GM21737 (cell line): ENCODE measurements around the gene RAB1A.

Source experiments
- ATAC-seq: cut with Tn5 transposase; IDR thresholded peaks from one replicate; pipeline ENCODE4 v1.9.1; 2021; ENCODE audit warnings: mild to moderate bottlenecking, moderate library complexity; ENCODE audit not compliant: unreplicated experiment

The RAB1A gene

DNA sequence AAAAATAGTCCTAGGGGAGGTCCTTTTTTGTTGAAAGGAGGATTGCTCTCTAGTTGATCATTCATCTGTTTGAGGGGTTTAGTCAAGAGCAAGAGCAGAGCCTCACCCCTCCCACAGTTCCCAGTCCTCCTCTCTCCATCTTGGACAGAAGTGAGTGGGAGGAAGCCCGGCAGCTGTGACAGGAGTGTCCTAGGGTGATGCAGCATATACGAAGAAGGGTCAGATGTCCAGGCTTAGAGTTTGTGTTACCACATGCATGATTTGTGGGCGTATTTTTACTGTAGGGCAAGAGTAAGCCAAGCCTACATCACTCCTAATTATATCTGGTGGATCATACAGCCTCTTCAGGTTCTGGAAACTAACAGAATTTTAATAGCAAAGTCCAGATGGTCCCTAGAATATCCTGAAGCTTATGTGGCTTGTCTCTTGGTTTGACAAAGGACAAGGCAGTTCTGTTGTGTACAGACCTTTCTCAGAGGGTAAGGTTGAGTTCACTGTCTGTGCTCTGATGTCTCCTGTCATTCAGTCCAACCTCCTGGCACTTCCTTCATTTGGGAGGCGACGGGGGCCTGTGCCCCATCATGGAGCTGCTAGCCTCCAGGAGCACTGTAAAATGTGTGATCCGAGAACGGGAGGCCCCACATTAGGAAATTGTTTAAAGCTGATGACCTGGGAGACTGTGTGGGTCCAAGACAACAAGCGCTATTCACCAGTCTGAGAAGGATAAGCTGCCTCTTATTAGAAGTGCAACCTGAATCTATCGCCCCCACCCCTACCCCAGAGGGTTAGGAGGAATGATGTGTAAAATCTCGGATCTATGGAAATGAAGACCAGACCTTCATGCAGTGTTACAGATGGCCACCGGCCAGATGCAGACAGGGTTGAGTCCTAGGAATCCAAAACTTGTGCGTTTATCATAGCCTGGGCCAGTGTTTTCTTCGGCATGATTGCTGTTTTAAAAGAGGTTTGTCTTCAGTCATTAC is 66.8 kb downstream of the RAB1A start:
- no peak for ATAC-seq

- ATAC-seq = no peak
Observed at GRCh38 chr2:65061910-65062339, 68.0 kb downstream of the RAB1A start.

DNA sequence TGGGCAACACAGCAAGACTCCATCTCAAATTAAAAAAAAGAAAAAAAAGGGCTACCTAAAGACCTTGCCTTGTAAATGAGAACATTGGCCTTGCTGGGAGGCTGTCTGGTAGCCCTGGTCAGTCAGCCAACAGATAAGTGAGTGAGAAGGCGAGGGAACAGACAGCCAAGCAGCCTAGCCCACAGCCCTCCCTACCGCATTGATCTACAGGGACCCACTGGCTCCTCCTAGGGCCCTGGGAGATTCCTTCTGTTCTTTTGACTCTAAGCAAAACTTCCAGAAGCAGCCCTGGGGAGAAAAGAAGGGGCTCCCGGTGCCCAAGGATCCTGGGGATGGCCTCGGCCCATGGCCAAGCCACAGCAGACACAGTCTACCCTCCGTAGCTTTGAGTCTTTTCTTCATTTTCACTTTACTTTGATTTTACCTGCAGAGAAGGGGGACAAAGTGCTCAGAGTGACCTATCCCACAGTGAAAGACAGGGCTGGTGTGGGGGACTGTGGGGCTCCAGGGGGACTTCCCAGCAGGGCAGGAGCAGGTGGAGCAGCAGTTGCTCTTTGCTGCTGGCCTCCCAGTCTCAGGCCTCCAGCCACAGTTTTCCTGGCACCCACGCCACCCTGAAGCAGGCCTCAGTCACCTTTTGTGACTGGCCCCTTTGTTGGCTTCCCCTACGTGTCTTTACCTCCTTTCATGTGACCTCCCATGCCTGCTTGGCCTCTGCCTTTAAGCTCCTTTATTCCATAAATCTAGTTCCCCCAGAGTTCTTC is 68.6 kb downstream of the RAB1A start:
- ATAC-seq = no peak

DNA sequence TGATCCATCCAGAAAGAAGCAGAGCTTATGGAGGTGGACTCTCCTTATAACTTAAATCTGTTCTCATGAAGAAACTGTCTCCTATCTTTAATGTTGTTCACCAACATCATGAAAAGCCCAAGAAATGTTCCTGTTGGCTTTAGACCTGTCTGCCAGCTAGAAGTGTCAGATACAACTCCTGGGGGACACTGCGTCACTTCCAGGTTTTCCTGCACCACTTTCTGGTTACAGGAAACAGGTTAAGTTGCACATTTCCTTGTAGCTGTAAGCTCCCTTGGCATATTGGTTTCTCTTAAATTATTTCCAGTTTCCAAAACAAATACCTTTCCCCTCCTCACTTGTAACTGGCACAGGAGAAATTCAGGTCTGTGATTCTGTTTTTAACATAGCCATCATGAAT is 70.8 kb downstream of the RAB1A start:
- ATAC-seq = no peak

DNA sequence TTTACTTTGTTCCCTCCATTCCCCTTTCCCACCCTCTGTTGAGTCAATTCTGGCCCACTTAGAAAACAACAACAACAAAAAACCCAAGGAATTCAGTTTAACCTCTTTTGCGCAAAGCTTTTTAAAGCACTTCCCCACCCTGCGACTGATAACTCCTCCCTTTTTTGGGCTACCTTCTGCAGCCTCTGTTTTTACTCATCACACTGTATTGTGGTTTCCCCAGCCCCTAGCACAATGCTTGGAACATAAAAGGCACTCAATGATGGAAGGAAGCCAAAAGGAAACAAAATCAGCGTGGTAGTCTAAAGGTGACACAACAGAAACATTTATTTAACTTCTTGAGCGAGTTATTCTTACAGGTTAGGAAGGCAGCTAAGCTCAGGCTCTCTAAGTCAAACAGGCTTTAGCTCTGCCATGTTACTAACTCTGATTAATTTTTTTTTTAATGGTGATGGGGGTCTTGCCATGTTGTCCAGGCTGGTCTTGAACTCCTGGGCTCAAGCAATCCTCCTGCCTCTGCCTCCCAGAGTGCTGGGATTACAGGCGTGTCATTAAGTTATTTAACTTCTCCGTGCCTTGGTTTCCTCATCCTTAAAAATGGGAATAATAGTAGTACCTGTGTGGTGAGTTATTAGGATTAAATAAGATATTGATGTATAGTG is 72.4 kb downstream of the RAB1A start:
- peak; percentile 24 for ATAC-seq

DNA sequence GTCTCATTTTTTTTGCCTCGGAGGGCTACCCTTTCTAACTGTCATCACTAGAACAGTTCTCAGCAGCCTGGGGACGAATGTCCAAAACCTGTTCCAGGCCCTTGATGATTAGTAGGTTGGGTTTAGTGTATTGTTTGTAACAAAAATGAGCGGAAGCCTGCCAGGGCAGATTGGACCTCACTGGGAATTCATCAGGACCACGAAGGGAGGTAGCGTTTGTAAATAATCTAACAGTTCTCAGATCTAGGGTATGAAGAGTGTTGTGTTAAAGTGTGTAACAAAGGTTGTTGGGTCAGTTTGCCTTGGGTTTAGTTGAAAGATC is 72.9 kb downstream of the RAB1A start:
- ATAC-seq = no peak

- peak; percentile 80 for ATAC-seq
Observed at GRCh38 chr2:65056215-65057053, 73.5 kb downstream of the RAB1A start, which contains the start of gene CEP68. Gene CEP68, plus strand, starts transcription at chr2:65056416. Its CDS starts 13,029 bp downstream, at chr2:65069445.

DNA sequence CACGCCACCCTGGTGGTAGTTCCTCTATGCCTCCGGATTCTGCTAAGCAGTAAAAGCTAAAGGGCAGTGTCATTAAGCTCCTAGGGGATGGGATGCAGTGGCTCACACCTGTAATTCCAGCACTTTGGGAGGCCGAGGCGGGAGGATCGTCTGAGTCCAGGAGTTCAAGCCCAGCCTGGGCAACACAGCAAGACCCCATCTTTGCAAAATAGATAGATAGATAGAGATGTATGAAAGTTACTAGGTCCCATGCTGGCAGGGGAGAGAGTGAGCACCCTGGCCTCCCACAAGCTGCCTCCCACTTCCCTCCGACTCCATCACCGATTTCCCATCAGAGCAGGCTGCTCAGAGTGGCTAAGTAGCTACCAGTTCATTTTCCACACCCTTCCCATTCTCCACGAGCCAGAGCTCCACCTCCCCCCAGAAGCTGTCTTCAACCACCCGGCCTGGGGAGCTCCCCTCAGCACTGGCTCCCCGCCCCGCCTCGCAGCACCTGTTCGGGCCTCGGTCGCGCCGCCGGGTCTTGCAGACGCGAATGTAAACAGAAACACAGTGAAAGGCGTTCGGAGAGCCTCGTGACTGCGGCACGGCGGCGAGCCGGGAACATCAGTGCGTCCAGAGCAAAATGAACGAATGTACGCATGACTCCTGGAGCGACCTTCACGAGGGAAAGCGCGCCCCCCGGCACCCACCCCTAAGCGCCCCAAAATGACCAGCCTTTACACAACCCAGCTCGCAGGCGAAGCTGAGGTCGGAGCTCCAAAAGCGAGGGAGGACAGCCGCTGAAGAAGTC is 74.3 kb downstream of the RAB1A start:
- peak; percentile 26 for ATAC-seq

DNA sequence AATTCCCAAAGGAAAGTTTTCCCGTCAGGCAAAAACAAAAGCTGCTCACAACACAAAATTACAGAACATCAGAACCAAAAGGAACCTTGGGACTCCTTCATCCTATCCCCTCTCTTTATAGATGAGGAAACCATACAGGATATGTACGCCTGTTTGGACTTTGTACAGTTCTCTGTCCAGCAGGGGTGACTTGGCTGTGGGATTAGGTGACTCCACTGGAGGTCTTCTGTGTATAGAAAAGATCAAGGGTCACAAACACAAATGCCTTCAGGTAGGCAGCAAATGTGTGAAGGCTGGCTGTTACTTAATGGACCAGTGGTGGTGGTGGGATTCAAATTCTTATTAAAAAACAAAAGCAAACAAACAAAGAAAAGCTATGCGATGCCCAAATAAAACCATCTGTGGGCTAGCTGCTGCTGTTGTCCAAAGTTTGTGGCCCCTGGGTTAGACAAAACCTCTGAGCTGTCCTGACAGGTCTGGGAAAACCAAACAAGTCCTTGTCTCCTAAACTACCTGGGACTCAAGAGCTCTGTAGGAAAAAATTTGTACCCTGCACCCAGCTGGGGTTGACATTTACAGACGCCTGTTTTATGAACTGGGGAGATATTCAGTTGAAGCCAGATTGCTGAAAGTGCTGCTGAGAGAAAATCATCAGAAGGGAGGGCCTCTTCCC is 75.0 kb downstream of the RAB1A start:
- ATAC-seq = no peak

GRCh38 chr2:65053199-65053598 is 76.7 kb downstream of the RAB1A start:
- peak; percentile 42 for ATAC-seq

- ATAC-seq = no peak
Observed at GRCh38 chr2:65050931-65051330, 79.0 kb downstream of the RAB1A start.

GRCh38 chr2:65049010-65049639 is 80.8 kb downstream of the RAB1A start:
- no peak for ATAC-seq

GRCh38 chr2:65046633-65047407 is 83.1 kb downstream of the RAB1A start:
- ATAC-seq = no peak

- no peak for ATAC-seq
Observed at GRCh38 chr2:65045651-65046050, 84.3 kb downstream of the RAB1A start.

GRCh38 chr2:65044097-65044735 is 85.7 kb downstream of the RAB1A start:
- no peak for ATAC-seq

- no peak for ATAC-seq
Observed at GRCh38 chr2:65043001-65043400, 86.9 kb downstream of the RAB1A start.
